OCI-LY7 (cell line): ENCODE results near the gene EIF2S3.

ENCODE experiments used
- EZH2phosphoT487 ChIP-seq: fragments of 200-600 bp; sonication (generic); IDR thresholded peaks from 2 replicates; pipeline ENCODE4 v1.6.1; 2018; ENCODE audit warnings: low read depth, borderline replicate concordance, mild to moderate bottlenecking, mixed run types, antibody characterized with exemption, low read length, moderate library complexity, mixed read lengths
- TF ChIP-seq, protein P1 (sequence below): fragments of 200-600 bp; sonication (generic); conservative IDR thresholded peaks from 2 replicates; pipeline ENCODE4 v1.5.1; 2014; ENCODE audit warnings: mild to moderate bottlenecking, antibody characterized with exemption, low read length, moderate library complexity, mixed read lengths

DNA sequence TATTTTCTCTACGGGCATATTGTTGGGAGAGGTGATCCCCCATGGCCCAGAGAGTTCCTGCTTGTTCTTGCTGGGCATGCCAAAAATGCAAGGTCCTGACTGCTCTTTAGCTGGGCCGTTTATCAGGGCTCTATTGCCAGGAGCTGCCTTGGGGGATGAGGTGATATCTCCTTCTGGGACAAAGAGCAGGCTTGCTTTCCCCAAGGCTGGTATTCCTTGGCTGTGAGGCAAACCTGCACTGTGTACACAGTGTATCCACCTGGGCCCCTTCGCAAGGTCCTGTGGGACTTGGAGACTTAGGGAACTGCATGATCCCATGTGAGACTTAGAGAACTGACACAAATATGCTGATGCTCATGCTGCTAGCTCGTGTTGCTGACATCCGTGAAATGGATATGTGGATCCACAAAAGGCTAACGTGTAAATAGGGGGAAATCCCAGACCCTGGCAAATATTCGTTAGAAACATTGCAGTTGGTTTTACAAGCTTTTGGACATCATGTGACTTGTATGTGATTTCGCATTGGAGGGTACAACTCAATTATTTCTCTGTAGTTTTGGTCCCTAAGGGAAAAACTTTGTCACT is 70.4 kb downstream of the EIF2S3 start:
- TF ChIP-seq, protein P1, sequence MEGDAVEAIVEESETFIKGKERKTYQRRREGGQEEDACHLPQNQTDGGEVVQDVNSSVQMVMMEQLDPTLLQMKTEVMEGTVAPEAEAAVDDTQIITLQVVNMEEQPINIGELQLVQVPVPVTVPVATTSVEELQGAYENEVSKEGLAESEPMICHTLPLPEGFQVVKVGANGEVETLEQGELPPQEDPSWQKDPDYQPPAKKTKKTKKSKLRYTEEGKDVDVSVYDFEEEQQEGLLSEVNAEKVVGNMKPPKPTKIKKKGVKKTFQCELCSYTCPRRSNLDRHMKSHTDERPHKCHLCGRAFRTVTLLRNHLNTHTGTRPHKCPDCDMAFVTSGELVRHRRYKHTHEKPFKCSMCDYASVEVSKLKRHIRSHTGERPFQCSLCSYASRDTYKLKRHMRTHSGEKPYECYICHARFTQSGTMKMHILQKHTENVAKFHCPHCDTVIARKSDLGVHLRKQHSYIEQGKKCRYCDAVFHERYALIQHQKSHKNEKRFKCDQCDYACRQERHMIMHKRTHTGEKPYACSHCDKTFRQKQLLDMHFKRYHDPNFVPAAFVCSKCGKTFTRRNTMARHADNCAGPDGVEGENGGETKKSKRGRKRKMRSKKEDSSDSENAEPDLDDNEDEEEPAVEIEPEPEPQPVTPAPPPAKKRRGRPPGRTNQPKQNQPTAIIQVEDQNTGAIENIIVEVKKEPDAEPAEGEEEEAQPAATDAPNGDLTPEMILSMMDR = no peak
- TF ChIP-seq EZH2phosphoT487 = no peak
